Measurements from ENCODE around the gene CYB5R4.

CYB5R4 gene

GRCh38 chr6:84016029-84016428, 156.5 kb downstream of the CYB5R4 start:
- no peaks in the 10 kb centered on the region for H3K4me1 Mint-ChIP-seq
- H3K27me3 Mint-ChIP-seq = no peaks in the 10 kb centered on the region
- H3K36me3 Mint-ChIP-seq = no peaks in the 10 kb centered on the region
- no peaks in the 10 kb centered on the region for H3K9me3 Mint-ChIP-seq
- ATAC-seq = no peak
- no peak overlapping the region for H3K27ac Mint-ChIP-seq
- no peak overlapping the region for H3K4me3 Mint-ChIP-seq

Data from stimulated activated memory B cell treated with anti-CD40 and anti-IgM and Interleukin-4, amounts not matched to agents 10 μg/mL and 1 μg/mL and 100 μg/mL, for 72 hours (primary cell).